IPS-18c (cell line): ENCODE data around the gene CFAP65.

Source experiments
- H3K4me3 ChIP-seq: 2 replicates; pipeline ENCODE4 v1.7.0; 2013; ENCODE audit warnings: low read depth, mild to moderate bottlenecking, low read length, moderate library complexity; ENCODE audit not compliant: insufficient read depth
- H3K9me3 ChIP-seq: one replicate; pipeline ENCODE4 v1.6.1; 2013; ENCODE audit warnings: mild to moderate bottlenecking, low read length, moderate library complexity; ENCODE audit not compliant: control insufficient read depth, insufficient read depth

CFAP65 gene

DNA sequence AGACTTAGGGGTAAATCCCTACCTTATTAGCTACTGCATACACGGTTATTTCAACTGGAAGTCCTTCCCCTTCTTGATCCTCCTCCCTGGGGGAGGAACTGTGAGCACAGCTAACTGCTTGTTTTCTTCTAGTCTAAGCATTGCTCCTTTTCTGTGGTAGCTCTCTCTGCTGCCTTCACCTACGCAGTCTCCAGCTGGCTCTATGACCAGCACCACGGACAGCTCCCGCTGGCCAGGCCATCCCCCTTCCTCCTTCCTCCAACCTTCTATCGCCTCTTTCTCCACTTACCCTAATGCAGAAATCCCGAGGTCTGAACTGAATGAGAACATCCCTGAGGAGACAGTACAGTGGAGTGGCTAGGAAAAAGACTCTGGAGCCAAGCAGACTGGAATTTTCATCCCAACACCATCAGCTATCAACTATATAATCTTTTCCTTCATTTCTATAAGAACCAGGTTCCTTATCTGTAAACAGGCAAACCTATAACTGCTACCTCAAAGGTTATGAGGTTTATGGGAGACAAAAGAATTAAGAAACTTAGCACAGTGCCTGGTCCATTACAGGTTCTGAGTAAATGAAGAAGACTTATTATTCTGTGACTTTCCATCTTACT, 4.7 kb upstream of the CFAP65 start:
- Histone ChIP-seq H3K9me3 (no peaks in the 10 kb centered on the region), H3K4me3 (no peak overlapping the region)

DNA sequence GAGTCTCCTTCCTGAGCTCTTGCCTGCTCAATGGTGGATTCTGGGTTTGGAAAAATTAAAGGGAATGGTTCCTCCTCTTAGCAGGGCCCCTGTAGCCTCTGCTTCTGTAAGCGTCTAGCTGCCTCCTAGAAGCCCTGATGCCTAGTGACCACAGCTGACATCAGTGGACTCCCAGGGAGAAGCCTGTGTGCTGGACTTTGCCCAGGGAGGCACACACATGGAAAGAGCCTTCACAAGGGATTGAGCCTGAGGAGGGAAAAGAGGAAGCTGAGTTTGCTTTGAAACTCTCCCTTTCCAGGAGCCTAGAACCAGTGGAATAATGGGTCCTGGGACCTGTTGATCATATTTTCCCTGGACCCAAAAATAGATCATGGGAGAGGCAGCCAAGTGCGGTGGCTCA, 1.4 kb upstream of the CFAP65 start:
- Histone ChIP-seq H3K9me3 (no peaks in the 10 kb centered on the region), H3K4me3 (no peak overlapping the region)

DNA sequence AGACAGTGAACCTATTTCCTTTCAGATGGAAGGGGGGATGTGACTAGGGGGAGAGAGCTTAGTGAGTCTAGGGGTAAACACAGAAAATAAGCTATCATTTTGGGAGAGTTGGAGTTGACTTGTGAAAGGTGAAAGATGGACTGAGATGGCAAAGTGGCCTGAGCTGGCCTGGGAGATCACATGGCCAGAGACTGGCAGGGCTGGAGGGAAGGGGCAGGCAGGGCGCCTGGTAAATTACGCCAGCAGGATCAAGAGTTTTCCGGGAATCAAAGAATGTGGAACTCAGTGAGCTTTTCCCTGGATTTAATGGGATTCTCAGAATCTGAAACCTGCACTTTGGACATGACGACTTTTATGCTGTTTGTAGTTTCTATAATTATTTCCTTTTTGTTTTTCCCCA, 841 bp upstream of the CFAP65 start:
- Histone ChIP-seq H3K9me3 (no peaks in the 10 kb centered on the region), H3K4me3 (no peak overlapping the region)

DNA sequence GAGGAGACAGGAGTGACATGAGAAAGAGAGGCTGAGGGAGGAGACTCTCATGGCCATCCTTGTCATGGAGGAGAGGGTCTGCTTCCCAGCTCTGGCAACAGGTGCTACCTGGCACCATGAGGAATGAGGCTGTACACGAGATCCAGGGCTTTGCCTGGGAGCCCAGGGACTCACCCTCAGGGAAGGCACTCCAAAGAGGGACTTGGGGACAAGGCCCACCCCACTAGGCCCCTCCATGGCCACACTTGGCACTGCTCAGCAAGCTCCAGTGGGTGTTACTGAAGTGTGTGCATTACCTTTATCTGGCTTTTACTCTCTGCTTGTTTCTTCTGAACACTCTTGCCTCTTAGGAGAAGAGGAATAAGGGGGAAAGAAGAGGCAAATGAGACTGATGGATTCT, 2.7 kb downstream of the CFAP65 start:
- H3K9me3 ChIP-seq = no peaks in the 10 kb centered on the region
- no peak overlapping the region for H3K4me3 ChIP-seq

DNA sequence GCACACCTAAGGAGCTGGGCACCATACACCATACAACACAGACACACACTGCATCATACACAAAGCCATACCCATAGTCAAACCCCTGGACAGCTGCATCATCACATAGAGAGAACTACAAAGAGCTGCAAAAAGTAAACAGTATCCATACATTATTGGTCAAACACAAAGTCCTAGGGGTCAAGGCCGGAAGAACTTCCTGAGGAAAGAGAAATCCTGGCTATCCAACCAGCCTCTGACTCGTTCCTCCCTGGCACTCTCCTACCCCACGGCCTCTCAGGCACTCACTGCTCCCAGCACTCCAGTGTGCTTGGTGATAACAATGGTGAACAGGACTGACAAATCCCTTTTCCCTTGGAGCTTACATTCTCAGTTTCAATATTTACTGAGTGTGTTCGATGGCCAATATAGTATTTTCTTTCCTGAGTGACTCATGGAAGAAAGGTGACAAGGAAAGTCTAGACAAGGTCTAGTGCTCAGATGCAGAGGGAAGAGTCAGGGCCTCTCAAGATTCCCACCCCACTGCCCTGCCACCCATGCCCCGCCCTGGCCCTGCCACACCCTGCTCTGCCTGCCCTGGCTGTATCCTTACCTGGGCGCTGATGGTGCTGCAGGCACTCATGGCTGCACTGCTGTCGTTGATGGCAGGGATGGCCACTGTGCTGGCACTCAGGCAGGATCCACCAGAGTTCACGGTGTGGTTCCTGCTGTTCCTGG, 3.4 kb downstream of the CFAP65 start:
- H3K4me3 ChIP-seq = no peak overlapping the region
- no peaks in the 10 kb centered on the region for H3K9me3 ChIP-seq

DNA sequence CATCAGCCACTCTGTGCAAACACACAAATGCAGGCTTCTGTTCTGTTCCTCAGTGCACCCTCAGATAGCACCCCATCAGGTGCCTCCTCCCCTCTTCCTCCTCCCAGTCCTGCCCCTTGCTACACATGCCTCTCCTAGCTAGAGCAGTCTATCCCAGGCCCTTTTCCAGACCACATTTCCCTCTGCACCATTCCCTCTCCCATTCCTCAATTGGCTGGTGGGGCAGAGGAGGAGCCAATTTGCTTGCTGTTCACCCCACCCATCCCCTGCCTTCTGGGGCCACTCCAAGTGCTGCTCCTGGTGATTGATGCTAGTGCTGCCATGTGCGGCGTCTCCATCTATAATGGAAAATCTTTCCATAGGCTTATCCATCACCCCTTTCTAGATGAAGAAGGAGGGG, 5.4 kb downstream of the CFAP65 start:
- no peak overlapping the region for H3K4me3 ChIP-seq
- H3K9me3 ChIP-seq = no peaks in the 10 kb centered on the region

DNA sequence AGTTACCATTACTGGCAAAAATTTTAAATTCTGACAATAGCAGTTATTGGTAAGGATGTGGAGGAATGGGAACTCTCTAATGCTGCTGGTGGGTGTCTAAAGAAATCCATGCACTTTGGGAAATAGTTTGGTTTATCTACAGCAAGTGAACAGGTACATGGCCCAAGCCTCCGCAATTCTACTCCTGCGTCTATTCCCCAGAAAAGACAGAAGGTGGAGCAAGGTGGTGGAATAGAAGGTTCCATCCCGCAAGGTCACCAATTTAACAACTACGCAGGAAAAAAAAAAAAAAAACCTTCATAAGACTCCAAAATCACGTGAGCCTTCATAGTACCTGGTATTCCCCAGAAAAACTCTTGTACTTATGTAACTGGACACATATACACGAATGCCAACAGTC, 6.5 kb downstream of the CFAP65 start:
- Histone ChIP-seq H3K9me3 (no peaks in the 10 kb centered on the region), H3K4me3 (no peak overlapping the region)

DNA sequence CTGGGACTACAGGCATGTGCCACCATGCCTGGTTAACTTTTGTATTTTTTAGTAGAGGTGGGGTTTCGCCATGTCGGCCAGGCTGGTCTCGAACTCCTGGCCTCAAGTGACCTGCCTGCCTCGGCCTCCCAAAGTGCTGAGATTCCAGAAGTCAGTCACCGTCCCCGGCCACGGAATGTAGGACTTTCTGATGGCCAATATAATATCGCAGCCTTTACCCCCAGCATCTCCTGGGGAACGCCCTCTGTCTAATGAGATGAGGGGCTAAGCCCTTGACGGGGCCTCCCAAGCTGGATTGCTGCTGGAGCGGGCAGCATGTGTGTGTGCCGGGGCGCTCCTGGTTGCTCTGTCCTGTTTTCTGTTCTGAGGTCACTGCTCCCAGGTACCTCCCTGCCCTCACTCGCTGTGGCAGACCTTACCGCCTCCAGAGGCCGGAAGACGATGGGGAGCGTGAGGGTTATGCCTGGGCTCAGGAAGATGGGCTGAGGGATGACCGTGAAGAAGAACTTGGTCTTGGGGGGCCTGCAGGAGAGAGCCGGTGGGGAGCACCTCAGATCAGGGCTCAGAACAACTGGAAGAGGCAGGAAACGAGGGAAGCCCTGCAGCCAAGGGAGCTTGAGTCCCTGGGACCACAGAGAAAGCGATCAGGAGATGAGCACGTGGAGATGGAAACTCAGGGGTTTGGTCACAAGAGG, 9.1 kb downstream of the CFAP65 start:
- no peaks in the 10 kb centered on the region for H3K9me3 ChIP-seq
- H3K4me3 ChIP-seq = no peak overlapping the region

DNA sequence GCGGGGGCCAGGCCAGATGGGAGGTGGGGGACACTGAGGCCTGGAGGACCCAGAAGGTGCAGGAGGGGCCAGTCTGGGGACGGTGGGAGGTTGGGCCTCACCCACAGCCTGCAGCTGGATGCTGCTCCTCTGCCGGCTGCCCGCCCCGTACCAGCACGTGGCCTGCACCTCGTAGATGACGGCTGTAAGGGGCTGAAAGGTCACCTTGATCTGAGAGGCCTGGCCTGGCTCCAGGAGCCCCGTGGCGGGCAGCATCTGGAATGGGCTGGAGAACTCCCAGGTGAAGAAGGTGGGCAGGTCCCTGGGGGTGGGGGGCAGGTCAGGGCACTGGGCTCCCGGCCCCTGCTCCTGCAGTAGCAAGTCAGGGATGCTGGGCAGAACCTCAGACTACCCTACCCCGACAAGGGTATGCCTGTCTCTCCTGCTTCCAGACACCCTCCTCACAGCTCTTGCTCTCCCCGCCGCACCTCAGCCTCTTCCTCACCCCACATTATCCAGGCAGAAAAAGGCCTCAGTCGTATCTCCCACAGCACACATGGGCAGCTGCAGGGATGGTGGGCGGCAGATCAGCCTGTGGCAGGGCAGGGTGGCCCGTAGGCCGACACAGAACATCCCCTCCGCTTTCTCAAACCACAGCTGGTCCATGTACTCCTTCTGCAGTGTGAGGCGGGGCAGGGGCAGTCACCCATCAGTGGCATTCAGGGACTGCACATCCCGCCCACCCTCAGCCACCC, 10.1 kb downstream of the CFAP65 start:
- H3K4me3 ChIP-seq = no peak overlapping the region
- H3K9me3 ChIP-seq = no peaks in the 10 kb centered on the region

DNA sequence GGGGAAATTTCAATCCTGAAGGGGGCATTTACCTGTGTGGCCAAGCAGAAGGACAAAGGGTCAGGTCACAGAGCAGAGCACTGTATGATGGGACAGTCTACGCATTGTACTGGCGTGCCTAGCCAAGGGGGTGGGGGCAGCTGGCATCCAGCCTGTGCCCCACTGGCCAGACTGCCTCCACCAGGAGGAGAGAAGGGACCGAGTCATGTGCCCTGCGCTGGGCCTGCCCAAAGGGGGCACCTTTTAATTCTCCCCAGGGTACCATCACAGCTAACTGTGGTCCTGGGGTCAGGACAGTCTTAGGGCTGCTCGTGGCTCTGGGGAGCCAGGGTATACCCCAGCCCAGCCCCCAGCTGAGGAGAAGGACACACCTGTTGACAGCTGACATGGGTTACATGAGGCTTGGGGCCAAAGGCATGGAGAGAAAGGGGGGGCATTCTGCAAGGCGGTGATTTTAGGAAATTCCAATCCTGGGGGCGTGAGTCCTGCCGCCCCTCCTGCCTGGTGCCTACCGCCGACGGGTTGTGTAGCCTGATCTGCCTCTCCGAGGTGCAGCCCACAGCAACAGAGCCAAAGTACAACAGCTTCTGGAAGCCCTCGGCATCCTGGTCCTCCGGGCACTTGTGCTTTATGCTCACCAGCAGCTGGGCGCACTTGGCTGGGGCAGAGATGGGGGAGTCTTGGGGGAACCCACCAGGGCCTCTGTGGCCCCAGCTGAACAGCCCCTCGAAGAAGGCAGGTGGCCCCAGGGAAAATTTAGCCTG, 11.0 kb downstream of the CFAP65 start:
- H3K4me3 ChIP-seq = no peak overlapping the region
- no peaks in the 10 kb centered on the region for H3K9me3 ChIP-seq

DNA sequence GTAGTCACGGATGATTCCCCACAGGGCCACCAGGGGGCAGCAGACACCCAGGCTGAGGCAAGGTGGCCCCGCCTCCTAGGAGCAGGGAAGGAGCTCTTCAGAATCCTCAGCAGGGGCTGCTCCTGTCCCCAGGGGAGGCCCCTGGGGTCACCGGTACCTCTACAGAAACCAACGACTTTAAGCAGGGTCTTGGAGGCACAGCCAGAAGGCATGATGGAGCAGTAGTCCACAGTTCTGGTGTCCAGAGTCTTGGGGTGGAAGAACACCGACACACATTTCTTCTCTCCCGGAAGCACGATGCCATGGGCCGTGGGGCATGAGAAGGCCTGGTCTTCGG, 11.5 kb downstream of the CFAP65 start:
- no peaks in the 10 kb centered on the region for H3K9me3 ChIP-seq
- H3K4me3 ChIP-seq = no peak overlapping the region

DNA sequence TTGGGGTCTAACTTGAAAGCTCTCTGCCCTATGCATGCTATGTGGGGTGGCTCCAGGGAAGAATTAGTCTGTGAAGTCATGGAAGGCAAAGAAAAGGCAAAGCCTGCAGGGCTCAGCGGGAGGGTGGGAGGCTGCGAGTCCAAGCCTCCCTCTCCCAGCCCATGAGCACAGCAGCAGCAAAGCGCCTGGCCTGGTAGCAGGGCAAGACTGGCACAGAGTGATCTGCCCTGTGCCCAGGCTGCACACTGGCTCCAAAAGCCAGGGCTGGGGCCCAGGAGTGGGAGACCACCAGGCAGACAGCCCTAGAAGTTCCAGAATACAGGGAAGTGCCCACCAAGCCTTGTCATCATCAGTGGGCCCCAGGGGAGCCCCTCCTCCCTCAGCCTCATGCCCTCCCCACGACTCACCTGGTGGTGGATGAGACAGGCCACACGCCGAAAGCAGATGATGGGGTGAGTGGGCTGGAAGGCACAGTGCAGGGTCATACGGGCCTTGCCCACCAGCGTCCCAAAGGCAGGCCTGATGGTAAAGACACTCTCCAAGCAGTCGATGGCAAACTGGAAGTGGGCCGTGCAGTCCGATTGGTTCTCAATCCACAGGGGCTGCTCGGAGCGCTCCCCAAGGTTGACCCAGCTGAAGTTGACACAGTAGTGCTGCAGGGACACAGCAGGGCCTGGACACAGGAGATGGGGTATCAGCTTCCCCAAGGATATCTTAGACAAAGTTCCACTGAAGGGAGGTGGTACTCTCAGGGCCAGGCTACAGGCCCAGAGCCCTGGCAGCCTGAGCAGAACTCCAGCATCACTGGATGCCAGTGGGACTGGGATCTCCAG, 12.1 kb downstream of the CFAP65 start:
- no peak overlapping the region for H3K4me3 ChIP-seq
- H3K9me3 ChIP-seq = no peaks in the 10 kb centered on the region

DNA sequence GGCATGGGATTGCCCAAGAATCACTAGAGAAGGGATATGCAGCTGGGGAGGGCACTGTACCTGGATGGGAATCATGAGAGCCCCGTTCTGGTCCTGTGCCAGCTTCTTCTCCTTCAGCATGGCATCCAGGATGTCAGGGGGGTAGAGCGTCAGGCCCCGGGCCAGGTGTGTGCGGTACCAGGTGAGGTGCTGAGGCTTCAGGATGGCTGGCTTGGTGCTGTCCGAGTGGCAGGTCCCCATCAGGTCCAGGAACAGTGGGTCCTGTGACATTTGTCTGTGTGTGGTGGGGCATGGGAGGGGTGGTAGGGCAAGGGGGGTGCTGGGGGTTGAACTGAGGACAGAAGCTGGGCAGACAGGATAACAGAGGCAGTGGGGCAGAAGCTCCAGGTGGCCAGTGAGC, 13.2 kb downstream of the CFAP65 start:
- Histone ChIP-seq H3K4me3 (no peak overlapping the region), H3K9me3 (no peaks in the 10 kb centered on the region)

DNA sequence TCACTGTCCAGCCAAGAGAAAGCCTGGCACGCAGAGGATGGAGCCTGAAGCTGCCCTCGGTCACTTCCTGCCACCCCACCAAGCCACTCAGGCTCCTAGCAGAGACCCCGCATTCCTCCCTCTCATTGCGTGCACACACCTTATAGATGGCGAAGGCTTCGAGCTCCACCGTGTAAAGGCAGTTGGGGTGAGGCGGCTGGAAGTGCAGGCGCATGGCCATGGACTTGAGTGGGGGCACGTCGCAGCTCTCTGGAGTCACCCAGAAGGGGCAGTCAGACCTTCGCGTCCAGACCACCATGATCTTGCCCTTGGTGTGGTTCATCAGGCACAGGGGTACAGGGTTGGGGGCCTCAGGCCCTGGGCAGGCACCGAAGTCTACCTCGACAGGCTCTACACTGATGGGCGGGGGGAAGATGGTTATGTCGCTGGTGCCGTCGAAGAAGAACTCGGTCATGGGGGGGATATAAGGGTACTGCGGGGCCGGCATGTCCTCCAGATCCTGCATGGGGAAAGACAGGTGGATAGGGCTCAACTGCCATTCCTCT, 13.7 kb downstream of the CFAP65 start:
- no peaks in the 10 kb centered on the region for H3K9me3 ChIP-seq
- no peak overlapping the region for H3K4me3 ChIP-seq

DNA sequence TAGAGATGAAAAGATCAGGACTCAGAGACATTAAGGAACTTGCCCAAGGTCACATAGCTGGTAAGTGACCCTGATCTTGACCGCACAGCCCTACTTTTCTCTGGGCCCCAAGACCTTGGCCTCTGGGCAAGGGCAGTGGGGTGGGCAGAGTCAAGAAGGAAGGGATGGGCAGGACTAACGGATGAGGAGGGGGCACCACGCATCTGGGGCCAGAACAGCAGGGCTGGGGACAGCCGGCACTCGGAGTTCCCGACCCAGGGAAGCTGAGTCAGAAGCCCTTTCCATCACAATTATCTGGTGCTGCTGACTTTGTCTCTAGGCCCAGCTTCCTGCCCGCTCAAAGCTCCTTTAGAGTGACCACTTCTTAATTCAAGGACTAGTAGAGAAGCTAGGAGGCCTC, 14.4 kb downstream of the CFAP65 start:
- H3K9me3 ChIP-seq = no peaks in the 10 kb centered on the region
- no peak overlapping the region for H3K4me3 ChIP-seq
